GM10266 (cell line): ENCODE data around the gene VANGL2.

Experiments used
- DNase-seq: peaks from one replicate; pipeline ENCODE4 v3.0.0; 2012; ENCODE audit errors: extremely low spot score
- TF ChIP-seq, protein P1 (sequence below): IDR thresholded peaks from 2 replicates; pipeline ENCODE4 v1.5.1; 2012; ENCODE audit warnings: mild to moderate bottlenecking, low read depth; ENCODE audit not compliant: control insufficient read depth, insufficient read depth; ENCODE audit errors: missing control alignments

VANGL2 gene

DNA sequence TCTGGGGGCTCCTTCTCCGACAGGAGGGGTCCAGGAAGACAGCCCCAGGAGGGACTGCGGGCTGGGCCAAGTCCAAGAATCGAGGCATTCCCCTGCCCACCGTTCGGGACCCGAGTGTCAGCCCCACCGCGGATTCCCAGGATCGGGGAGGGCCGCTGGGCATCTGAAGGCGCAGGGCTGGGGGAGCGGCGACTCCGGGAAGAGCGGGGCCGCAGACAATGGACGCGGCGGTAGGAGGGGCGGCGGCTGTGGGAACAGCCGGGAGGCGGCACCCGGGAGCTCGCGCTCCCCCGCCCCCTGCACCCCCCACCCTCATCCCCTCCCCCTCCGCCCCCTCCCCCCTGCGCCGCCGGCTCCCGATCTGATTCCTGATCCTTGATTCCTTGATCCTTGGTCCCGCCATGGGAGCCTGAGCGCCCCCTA, at the start of gene VANGL2:
Gene VANGL2 (plus strand): TSS at position 342 of the 423 bp plus-strand sequence. CDS start 15,274 bp downstream, outside the sequence.
- TF ChIP-seq, protein P1, sequence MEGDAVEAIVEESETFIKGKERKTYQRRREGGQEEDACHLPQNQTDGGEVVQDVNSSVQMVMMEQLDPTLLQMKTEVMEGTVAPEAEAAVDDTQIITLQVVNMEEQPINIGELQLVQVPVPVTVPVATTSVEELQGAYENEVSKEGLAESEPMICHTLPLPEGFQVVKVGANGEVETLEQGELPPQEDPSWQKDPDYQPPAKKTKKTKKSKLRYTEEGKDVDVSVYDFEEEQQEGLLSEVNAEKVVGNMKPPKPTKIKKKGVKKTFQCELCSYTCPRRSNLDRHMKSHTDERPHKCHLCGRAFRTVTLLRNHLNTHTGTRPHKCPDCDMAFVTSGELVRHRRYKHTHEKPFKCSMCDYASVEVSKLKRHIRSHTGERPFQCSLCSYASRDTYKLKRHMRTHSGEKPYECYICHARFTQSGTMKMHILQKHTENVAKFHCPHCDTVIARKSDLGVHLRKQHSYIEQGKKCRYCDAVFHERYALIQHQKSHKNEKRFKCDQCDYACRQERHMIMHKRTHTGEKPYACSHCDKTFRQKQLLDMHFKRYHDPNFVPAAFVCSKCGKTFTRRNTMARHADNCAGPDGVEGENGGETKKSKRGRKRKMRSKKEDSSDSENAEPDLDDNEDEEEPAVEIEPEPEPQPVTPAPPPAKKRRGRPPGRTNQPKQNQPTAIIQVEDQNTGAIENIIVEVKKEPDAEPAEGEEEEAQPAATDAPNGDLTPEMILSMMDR: no peak
- DNase-seq: peak; percentile 72

DNA sequence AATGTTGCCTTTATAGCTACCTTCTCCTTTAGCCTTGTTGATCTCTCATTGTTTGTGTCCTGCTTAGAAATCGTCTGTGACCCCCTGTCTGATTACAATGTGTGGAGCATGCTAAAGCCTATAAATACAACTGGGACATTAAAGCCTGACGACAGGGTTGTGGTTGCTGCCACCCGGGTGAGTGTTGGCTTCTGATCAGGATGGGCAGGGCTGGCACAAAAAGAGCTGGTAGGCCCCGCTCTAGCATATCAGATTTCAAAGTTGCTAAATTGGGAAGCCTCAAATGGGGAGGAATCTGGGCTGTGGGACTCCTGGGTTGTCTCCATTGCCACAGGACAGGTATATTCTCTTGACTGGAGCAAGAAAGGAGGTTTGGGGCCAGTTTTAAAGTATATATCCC, 48.7 kb upstream of the VANGL2 start:
- DNase-seq: no peak
- TF ChIP-seq, protein P1: no peak

DNA sequence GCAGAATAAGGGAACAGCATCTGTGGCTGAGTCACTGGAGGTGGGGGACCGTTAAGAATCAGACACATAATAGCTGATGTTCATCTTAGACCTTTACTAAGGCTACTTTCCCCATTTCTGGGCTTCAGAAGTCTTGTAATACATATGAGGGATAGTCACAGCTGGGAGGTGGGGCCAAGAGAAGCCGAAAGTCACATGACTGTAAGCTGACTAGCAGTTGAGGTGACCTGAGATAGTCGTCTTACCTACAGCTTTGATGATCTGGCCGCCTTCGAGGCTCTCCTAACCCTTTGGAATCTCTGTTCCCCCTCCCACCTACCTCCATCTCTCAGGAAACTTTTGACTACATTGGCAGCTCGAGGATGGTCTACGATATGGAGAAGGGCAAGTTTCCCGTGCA, 47.8 kb upstream of the VANGL2 start:
- TF ChIP-seq, protein P1: no peak
- no peak for DNase-seq

DNA sequence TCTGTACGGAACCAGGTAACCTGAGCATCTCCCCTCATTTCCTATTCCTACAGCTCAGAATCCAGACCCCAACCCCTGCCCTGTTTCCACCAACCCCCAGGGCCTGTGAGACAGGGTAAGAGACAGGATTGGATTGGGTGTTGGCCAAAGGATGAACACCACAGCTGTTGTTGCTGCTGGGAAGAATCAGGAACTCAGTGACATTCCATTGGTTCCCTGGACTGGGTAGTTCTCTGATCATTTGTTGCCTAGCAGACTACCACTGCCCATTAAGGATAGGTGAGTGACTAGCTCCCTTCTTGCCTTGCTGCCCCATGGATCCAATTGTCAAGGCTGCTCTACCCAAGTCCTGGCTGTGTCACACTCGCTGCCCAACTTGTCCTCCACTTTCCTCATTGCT, 47.1 kb upstream of the VANGL2 start:
- TF ChIP-seq, protein P1: no peak
- no peak for DNase-seq

DNA sequence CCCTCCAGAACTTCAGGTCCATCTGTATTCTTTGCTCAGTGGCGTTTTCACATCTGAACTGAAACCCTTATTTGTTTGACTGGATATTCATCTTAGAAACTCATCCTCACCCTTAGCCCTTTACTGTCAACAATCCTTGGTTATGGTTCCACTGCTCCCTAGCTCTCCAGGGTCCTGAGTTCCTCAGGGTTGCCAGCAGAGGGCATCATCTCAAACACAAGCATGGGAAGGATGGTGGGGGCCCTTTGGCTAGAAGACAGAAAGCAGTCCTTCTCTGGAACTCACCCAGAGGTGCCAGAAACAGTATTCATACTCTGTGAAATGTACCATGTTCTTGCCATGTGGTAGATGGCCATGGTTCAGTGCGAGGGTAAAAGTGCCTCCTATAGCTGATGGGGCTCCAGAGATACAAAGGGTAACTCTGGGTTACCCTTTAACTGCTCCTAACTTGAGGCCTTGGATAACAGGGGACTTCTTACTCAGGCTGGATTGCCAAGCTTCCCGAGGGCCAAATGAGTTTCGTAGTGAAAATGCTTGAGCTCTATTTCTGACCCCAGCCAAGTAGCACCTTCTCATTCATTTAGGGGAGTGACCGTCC, 45.9 kb upstream of the VANGL2 start:
- no peak for DNase-seq
- TF ChIP-seq, protein P1: peak; percentile 49

DNA sequence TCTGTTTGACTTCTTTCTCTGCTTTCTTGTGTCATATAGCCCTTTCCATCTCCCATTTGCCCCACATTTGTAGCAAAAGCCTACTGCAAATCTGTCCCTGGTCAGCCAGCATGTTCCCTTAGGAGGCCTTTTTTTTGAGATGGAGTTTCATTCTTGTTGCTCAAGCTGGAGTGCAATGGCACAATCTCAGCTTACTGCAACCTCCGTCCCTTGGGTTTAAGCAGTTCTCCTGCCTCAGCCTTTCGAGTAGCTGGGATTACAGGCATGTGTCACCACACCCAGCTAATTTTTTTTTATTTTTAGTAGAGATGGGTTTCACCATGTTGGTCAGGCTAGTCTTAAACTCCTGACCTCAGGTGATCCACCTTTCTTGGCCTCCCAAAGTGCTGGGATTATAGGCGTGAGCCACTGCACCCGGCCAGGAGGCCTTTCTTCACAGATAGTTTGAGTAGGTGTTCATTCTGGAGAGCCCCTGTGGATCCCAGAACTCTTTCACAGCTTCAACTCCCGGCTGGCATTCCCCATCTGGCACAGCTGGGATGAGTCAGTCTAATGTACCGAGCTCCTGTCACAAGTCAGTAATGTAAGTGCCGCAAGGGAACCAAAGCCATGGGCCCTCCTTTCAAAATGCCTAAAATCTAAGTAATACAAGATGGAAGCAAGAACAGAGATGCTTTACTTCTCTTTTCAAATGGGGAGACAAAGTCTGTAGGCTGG, 42.9 kb upstream of the VANGL2 start:
- DNase-seq: no peak

More for the DNA sequence above, 42.9 kb upstream of the VANGL2 start:
- TF ChIP-seq, protein P1: no peak
